MG63 (cell line): Measurements from ENCODE around the gene WSCD2. TPM values are rescaled to one million over a fixed set of nuclear protein-coding genes. Genes with fewer than 3 reads are reported as not detected.

Experiments
- DNase-seq: peaks from one replicate; pipeline ENCODE4 v3.0.0-alpha.2; 2020
- H3K27me3 ChIP-seq: fragments of 250-450 bp; sonication (Bioruptor Pico); 2 replicates; pipeline ENCODE4 v1.5.1; 2020; ENCODE audit warnings: mild to moderate bottlenecking, moderate library complexity
- H3K36me3 ChIP-seq: fragments of 250-450 bp; sonication (Bioruptor Pico); 2 replicates; pipeline ENCODE4 v1.5.1; 2020; ENCODE audit warnings: mild to moderate bottlenecking, moderate library complexity
- H3K4me3 ChIP-seq: fragments of 250-450 bp; sonication (Bioruptor Pico); 2 replicates; pipeline ENCODE4 v1.5.1; 2020; ENCODE audit warnings: mild to moderate bottlenecking, moderate library complexity
- H3K9me3 ChIP-seq: fragments of 250-450 bp; sonication (Bioruptor Pico); 2 replicates; pipeline ENCODE4 v1.5.1; 2020; ENCODE audit warnings: mild to moderate bottlenecking, moderate library complexity
- total RNA-seq: library from RNA; depleted of rRNA; stranded (reverse); fragments of >200 nt; shearing (Covaris generic); gene quantifications from 2 replicates; pipeline ENCODE4 v1.2.3, GENCODE V29; 2014; ENCODE audit warnings: low replicate concordance

WSCD2 gene
- total RNA-seq, 1 experiment from 2014 or later, result not detected

- no peaks in the 10 kb centered on the region for H3K9me3 ChIP-seq
- no peaks in the 10 kb centered on the region for H3K36me3 ChIP-seq
- H3K4me3 ChIP-seq, result no peak overlapping the region
- DNase-seq, result no peak
- H3K27me3 ChIP-seq, result no peaks in the 10 kb centered on the region; the same call in 1 of the 2 replicates
Measured at GRCh38 chr12:108193493-108193892, 64.4 kb downstream of the WSCD2 start.

- Histone ChIP-seq H3K4me3 (no peak overlapping the region), H3K36me3 (no peaks in the 10 kb centered on the region), H3K9me3 (no peaks in the 10 kb centered on the region), H3K27me3 (no peaks in the 10 kb centered on the region; the same call in 1 of the 2 replicates)
- DNase-seq, result no peak
Measured at GRCh38 chr12:108193917-108194316, 64.8 kb downstream of the WSCD2 start.

GRCh38 chr12:108194585-108194984, 65.5 kb downstream of the WSCD2 start:
- no peaks in the 10 kb centered on the region for H3K36me3 ChIP-seq
- DNase-seq, result no peak
- H3K27me3 ChIP-seq, result no peaks in the 10 kb centered on the region; the same call in 1 of the 2 replicates
- H3K9me3 ChIP-seq, result no peaks in the 10 kb centered on the region
- no peak overlapping the region for H3K4me3 ChIP-seq

GRCh38 chr12:108196319-108196718, 67.2 kb downstream of the WSCD2 start:
- H3K27me3 ChIP-seq, result no peaks in the 10 kb centered on the region; the same call in 1 of the 2 replicates
- H3K9me3 ChIP-seq, result no peaks in the 10 kb centered on the region
- DNase-seq, result no peak
- H3K36me3 ChIP-seq, result no peaks in the 10 kb centered on the region
- H3K4me3 ChIP-seq, result no peak overlapping the region

- Histone ChIP-seq H3K36me3 (no peaks in the 10 kb centered on the region), H3K9me3 (no peaks in the 10 kb centered on the region), H3K27me3 (no peaks in the 10 kb centered on the region; the same call in 1 of the 2 replicates), H3K4me3 (no peak overlapping the region)
- no peak for DNase-seq
Measured at GRCh38 chr12:108196921-108197320, 67.8 kb downstream of the WSCD2 start.

GRCh38 chr12:108198043-108198442, 69.0 kb downstream of the WSCD2 start:
- no peak for DNase-seq
- Histone ChIP-seq H3K27me3 (no peaks in the 10 kb centered on the region; the same call in 1 of the 2 replicates), H3K9me3 (no peaks in the 10 kb centered on the region), H3K36me3 (no peaks in the 10 kb centered on the region), H3K4me3 (no peak overlapping the region)

GRCh38 chr12:108199106-108199505, 70.0 kb downstream of the WSCD2 start:
- DNase-seq, result no peak
- Histone ChIP-seq H3K9me3 (no peaks in the 10 kb centered on the region), H3K27me3 (no peaks in the 10 kb centered on the region), H3K4me3 (no peak overlapping the region), H3K36me3 (no peaks in the 10 kb centered on the region)

GRCh38 chr12:108201808-108202207, 72.7 kb downstream of the WSCD2 start:
- Histone ChIP-seq H3K9me3 (no peaks in the 10 kb centered on the region), H3K27me3 (no peaks in the 10 kb centered on the region), H3K36me3 (no peaks in the 10 kb centered on the region), H3K4me3 (no peak overlapping the region)
- DNase-seq, result no peak

- H3K9me3 ChIP-seq, result no peaks in the 10 kb centered on the region
- H3K4me3 ChIP-seq, result no peak overlapping the region
- H3K27me3 ChIP-seq, result no peaks in the 10 kb centered on the region; the same call in 1 of the 2 replicates
- DNase-seq, result no peak
- H3K36me3 ChIP-seq, result no peaks in the 10 kb centered on the region
Measured at GRCh38 chr12:108204117-108204987, 75.3 kb downstream of the WSCD2 start.

GRCh38 chr12:108205864-108206263, 76.8 kb downstream of the WSCD2 start:
- no peaks in the 10 kb centered on the region for H3K36me3 ChIP-seq
- no peaks in the 10 kb centered on the region; the same call in 1 of the 2 replicates for H3K27me3 ChIP-seq
- no peaks in the 10 kb centered on the region for H3K9me3 ChIP-seq
- no peak for DNase-seq
- no peak overlapping the region for H3K4me3 ChIP-seq

GRCh38 chr12:108207791-108208730, 79.0 kb downstream of the WSCD2 start:
- no peaks in the 10 kb centered on the region; the same call in 1 of the 2 replicates for H3K27me3 ChIP-seq
- H3K36me3 ChIP-seq, result no peaks in the 10 kb centered on the region
- no peaks in the 10 kb centered on the region for H3K9me3 ChIP-seq
- H3K4me3 ChIP-seq, result no peak overlapping the region
- no peak for DNase-seq

- DNase-seq, result no peak
- no peak overlapping the region for H3K4me3 ChIP-seq
- no peaks in the 10 kb centered on the region for H3K36me3 ChIP-seq
- H3K9me3 ChIP-seq, result no peaks in the 10 kb centered on the region
- no peaks in the 10 kb centered on the region; the same call in 1 of the 2 replicates for H3K27me3 ChIP-seq
Measured at GRCh38 chr12:108210001-108210400, 80.9 kb downstream of the WSCD2 start.

- Histone ChIP-seq H3K27me3 (no peaks in the 10 kb centered on the region; the same call in 1 of the 2 replicates), H3K9me3 (no peaks in the 10 kb centered on the region), H3K4me3 (no peak overlapping the region), H3K36me3 (no peaks in the 10 kb centered on the region)
- no peak for DNase-seq
Measured at GRCh38 chr12:108211157-108211556, 82.1 kb downstream of the WSCD2 start.

- no peak overlapping the region for H3K4me3 ChIP-seq
- H3K27me3 ChIP-seq, result peaks cover 3% of the 10 kb centered on the region; the same call in 1 of the 2 replicates
- no peak for DNase-seq
- no peaks in the 10 kb centered on the region for H3K36me3 ChIP-seq
- H3K9me3 ChIP-seq, result no peaks in the 10 kb centered on the region
Measured at GRCh38 chr12:108213871-108214445, 84.9 kb downstream of the WSCD2 start.

GRCh38 chr12:108214486-108214885, 85.4 kb downstream of the WSCD2 start:
- DNase-seq, result peak; percentile 43
- no peak overlapping the region for H3K4me3 ChIP-seq
- H3K27me3 ChIP-seq, result peaks cover 3% of the 10 kb centered on the region; the same call in 1 of the 2 replicates
- no peaks in the 10 kb centered on the region for H3K9me3 ChIP-seq
- H3K36me3 ChIP-seq, result no peaks in the 10 kb centered on the region

- DNase-seq, result no peak
- no peaks in the 10 kb centered on the region for H3K36me3 ChIP-seq
Measured at GRCh38 chr12:108215458-108215857, 86.4 kb downstream of the WSCD2 start.

More at GRCh38 chr12:108215458-108215857, 86.4 kb downstream of the WSCD2 start:
- Histone ChIP-seq H3K27me3 (peaks cover 5% of the 10 kb centered on the region; the same call in 1 of the 2 replicates), H3K9me3 (no peaks in the 10 kb centered on the region), H3K4me3 (no peak overlapping the region)
